ENCODE data around the gene PEX11G.

The PEX11G gene

GRCh38 chr19:7524992-7525739, 36.3 kb upstream of the PEX11G start:
- Histone ChIP-seq H3K4me3 (ENCODE audit: low read depth, low read length) (no peak overlapping the region), H3K36me3 (ENCODE audit: control insufficient read depth, insufficient read depth, low read length) (no peaks in the 10 kb centered on the region), H3K27me3 (ENCODE audit: control insufficient read depth, insufficient read depth, low read length) (no peaks in the 10 kb centered on the region), H3K4me2 (ENCODE audit: low read length) (no peak overlapping the region), H3K9ac (no peak overlapping the region), H2AFZ (no peak overlapping the region), H3K27ac (no peak overlapping the region), H3K4me1 (peaks cover 10% of the 10 kb centered on the region), H3K79me2 (peaks cover 2% of the 10 kb centered on the region), H3K9me3 (ENCODE audit: control insufficient read depth, low read length) (no peaks in the 10 kb centered on the region)
- TF ChIP-seq CTCF (IDR thresholded peaks at IDR 0.05) = no peak

GRCh38 chr19:7524523-7524922, 35.7 kb upstream of the PEX11G start:
- Histone ChIP-seq H3K4me3 (ENCODE audit: low read depth, low read length) (no peak overlapping the region), H3K79me2 (peaks cover 2% of the 10 kb centered on the region), H3K27ac (no peak overlapping the region), H3K4me1 (peaks cover 10% of the 10 kb centered on the region), H3K9me3 (ENCODE audit: control insufficient read depth, low read length) (no peaks in the 10 kb centered on the region), H3K4me2 (ENCODE audit: low read length) (no peak overlapping the region), H2AFZ (no peak overlapping the region), H3K36me3 (ENCODE audit: control insufficient read depth, insufficient read depth, low read length) (no peaks in the 10 kb centered on the region), H3K27me3 (ENCODE audit: control insufficient read depth, insufficient read depth, low read length) (no peaks in the 10 kb centered on the region), H3K9ac (no peak overlapping the region)
- no peak for TF ChIP-seq CTCF (IDR thresholded peaks at IDR 0.05)

DNA sequence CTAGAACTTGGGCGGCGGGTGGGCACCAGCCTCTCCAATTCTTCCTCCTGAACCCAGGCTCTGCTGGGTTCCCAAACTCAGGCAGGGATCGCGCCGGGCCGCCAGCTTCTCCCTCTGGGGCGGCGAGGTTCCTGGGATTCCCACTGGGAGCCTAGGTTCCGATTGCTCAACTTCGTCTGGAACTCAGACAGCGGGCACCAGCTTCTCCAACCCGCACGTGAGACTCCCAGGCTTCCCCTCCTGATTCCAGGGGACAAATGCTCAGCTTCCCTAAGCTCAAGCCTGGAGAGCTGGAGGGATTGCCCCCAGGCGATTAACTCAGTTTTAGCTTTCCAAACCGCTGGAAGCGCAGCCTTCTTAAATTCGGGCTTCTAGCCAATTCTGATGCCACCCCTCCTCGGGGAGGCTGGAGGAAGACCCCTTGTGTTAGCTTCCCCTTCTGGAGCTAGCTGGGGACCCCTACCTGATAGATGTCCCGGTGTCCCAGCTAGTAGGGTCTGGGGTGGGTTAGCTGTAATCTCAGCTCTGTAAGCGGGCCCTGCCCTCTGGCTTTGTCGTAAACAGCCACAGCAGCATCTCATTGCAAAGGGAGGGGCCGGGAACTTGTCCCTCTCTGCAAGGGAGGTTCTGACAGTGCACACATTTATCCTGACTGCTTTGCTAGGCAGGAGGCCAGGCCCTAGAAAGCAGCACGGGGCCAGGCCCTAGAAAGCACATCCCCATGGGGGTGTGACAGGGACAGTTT, 34.3 kb upstream of the PEX11G start:
- H3K27ac ChIP-seq = no peak overlapping the region
- peaks cover 10% of the 10 kb centered on the region for H3K4me1 ChIP-seq
- peak overlapping the region; percentile 86 for H3K4me3 ChIP-seq (ENCODE audit: low read depth, low read length)
- no peak for TF ChIP-seq CTCF (IDR thresholded peaks at IDR 0.05)
- peak overlapping the region; percentile 95 for H3K4me2 ChIP-seq (ENCODE audit: low read length)
- no peaks in the 10 kb centered on the region for H3K9me3 ChIP-seq (ENCODE audit: control insufficient read depth, low read length)
- H3K36me3 ChIP-seq (ENCODE audit: control insufficient read depth, insufficient read depth, low read length) = no peaks in the 10 kb centered on the region
- H2AFZ ChIP-seq = peak overlapping the region; percentile 80
- H3K27me3 ChIP-seq (ENCODE audit: control insufficient read depth, insufficient read depth, low read length) = no peaks in the 10 kb centered on the region
- no peak overlapping the region for H3K9ac ChIP-seq
- H3K79me2 ChIP-seq = peaks cover 2% of the 10 kb centered on the region

- Histone ChIP-seq H3K27ac (peak within 1 kb of the TSS; percentile 43), H3K79me2 (peaks cover 2% of the 10 kb centered on the region), H3K27me3 (ENCODE audit: control insufficient read depth, insufficient read depth, low read length) (no peaks in the 10 kb centered on the region), H3K4me3 (ENCODE audit: low read depth, low read length) (peak within 1 kb of the TSS; percentile 86), H3K4me1 (peaks cover 10% of the 10 kb centered on the region), H2AFZ (peak within 1 kb of the TSS; percentile 80), H3K9me3 (ENCODE audit: control insufficient read depth, low read length) (no peaks in the 10 kb centered on the region), H3K9ac (no peak within 1 kb of the TSS), H3K4me2 (ENCODE audit: low read length) (peak within 1 kb of the TSS; percentile 95), H3K36me3 (ENCODE audit: control insufficient read depth, insufficient read depth, low read length) (no peaks in the 10 kb centered on the region)
- no peak for TF ChIP-seq CTCF (IDR thresholded peaks at IDR 0.05)
Measured at GRCh38 chr19:7522072-7522922, 33.5 kb upstream of the PEX11G start, which contains the start of gene MCOLN1. Gene MCOLN1, plus strand, starts transcription at chr19:7522624. Its CDS starts 127 bp downstream, at chr19:7522751.
